Mammary microvascular endothelial cell (primary cell): Measurements from ENCODE around the gene SPDYE1. TPM values are rescaled to one million over a fixed set of nuclear protein-coding genes. Genes with fewer than 3 reads are reported as not detected.

ENCODE experiments used
- total RNA-seq: library from RNA; depleted of rRNA; stranded (reverse); fragments of >200 nt; gene quantifications from 2 replicates; pipeline ENCODE4 v1.2.3, GENCODE V29; 2015

Gene SPDYE1
- total RNA-seq, result not detected in 2 replicates

DNA sequence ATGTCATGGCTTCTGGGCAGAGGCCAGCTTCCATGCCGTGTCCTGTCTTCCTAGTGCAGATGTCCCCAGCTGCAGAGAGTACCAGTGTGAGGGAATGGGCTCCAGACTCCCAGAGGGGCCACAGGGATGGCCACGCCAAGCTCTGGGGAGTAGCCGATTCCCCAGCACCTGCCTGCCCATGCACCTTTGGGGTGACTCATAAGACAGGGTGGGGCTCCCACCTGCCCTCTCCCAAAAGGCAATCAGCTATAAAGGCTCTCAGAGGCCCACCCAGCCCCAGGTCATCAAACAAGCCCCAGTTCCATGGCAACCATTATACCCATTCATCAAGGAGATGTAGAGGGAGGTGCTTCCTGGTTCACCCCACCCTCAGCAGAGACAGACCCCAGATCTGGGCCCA lies at the start of gene SPDYE1:
SPDYE1 (plus strand) TSS at position 366 of the 400 bp plus-strand sequence. CDS start 2,053 bp downstream, outside the sequence.

DNA sequence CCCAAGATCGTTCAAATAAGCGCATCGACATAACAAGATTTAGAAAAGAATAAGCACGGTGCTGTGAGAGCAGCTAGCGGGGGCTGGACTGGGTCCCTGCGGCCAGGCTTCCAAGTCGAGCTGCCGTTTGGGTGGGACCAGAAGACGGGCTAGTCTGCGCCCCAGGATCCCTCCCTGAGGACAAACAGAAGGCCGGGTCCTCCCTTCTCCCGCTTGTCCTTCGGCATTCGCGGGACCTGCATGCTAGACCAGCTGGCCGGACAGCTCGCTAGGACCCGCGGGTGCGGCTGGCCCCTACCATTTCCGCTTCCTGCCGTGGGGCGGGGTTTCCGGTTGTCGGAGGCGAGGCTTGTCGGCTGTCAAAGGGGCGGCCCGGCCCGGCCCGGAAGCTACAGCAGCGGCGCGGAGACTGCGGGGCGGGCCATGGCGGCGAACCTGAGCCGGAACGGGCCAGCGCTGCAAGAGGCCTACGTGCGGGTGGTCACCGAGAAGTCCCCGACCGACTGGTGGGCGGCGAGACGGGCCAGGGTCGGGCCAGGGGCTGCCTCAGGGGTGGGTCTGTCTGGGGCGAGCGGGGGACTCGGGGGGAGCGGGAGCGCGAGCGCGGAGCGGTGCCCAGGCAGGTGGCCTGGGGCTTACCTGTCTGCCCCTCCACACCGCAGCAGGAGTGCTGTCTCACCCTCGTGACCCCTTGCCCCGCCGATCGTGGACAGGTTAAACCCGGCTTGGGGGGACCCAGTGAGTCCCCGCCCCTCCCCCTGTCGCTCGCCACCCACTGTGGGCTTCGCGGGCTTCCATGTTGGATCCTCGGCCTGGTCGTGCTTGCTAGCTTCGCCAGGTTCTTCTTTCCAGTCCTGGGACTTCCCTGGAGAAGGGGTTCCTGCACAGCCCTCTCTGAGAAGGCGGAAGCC lies 46.9 kb downstream of the SPDYE1 start, which contains the start of gene DBNL:
DBNL (plus strand) TSS at position 388 of the 911 bp plus-strand sequence; CDS start at position 424, 36 bp downstream.

Other genes with a start within 250 kb of the SPDYE1 start
- gene BLVRA, start 239.2 kb upstream of the SPDYE1 start, total RNA-seq, result 58.6 and 60.5 TPM in 2 replicates
- 130 and 146 TPM in 2 replicates for gene MRPS24, start 128.4 kb upstream of the SPDYE1 start, total RNA-seq
- gene URGCP, start 91.3 kb upstream of the SPDYE1 start, total RNA-seq, result 19.5 and 20.4 TPM in 2 replicates
- 25.0 and 34.4 TPM in 2 replicates for gene UBE2D4, start 71.5 kb upstream of the SPDYE1 start, total RNA-seq
- gene DBNL, start 46.8 kb downstream of the SPDYE1 start, total RNA-seq, result 222 and 224 TPM in 2 replicates
- not detected in 2 replicates for gene PGAM2, start 67.7 kb downstream of the SPDYE1 start, total RNA-seq
- 16.6 and 18.0 TPM in 2 replicates for gene POLM, start 84.6 kb downstream of the SPDYE1 start, total RNA-seq
- 8.2 and 9.2 TPM in 2 replicates for gene AEBP1, start 106.4 kb downstream of the SPDYE1 start, total RNA-seq
- gene POLD2, start 125.7 kb downstream of the SPDYE1 start, total RNA-seq, result 117 TPM in 2 replicates
- not detected in 2 replicates for gene MYL7, start 143.4 kb downstream of the SPDYE1 start, total RNA-seq
- 0.39 TPM in 1 of 2 replicates, not detected in the other for gene GCK, start 191.5 kb downstream of the SPDYE1 start, total RNA-seq
- 92.3 and 96.4 TPM in 2 replicates for gene YKT6, start 203.1 kb downstream of the SPDYE1 start, total RNA-seq